ENCODE measurements around the gene FAM43A.

The FAM43A gene

DNA sequence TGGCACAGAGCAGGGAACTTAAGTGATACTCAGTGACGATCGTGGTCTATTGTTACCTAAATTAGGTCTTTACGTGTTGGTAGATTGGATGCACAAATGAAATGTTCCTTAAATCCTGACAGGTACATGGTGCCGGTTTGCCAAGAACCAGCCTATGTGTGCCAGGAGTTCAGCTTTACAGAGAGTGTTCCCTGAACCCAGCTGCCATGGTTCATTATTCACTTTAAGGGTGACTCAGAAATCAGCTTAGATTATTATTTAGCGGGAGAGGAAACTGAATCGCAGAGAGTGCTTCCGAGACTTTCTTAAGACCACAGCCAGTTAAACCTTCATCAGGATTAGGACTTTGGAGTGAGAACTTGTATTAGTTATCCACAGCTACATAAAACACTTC lies 21.5 kb downstream of the FAM43A start:
- FAIRE-seq (no peak), DNase-seq (ENCODE audit: insufficient read length, low spot score) (no peak)
- TF ChIP-seq POLR2A (IDR thresholded peaks at IDR 0.05; ENCODE audit: low read depth, low read length), result no peak

DNA sequence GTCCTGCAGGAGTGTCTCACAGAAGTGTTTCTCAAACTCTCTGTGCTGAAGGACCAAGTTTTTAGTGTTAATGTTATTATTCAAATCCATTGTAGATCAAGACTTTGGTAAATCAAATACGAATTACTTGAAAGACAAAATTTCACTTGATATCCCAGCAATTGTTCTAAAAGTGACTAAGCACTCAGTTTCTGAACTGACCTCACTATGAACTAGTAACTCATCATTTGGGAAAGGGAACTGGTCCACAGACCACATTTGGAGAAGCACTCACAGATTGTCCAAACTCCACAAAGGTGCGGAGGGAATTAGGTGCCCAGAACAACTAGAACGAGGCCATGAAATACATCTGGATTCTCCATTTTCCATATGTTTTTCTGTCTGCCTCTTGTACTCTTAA lies 25.6 kb downstream of the FAM43A start:
- no peak for TF ChIP-seq POLR2A (IDR thresholded peaks at IDR 0.05; ENCODE audit: low read depth, low read length)
- DNase-seq (ENCODE audit: insufficient read length, low spot score) (no peak), FAIRE-seq (no peak)

DNA sequence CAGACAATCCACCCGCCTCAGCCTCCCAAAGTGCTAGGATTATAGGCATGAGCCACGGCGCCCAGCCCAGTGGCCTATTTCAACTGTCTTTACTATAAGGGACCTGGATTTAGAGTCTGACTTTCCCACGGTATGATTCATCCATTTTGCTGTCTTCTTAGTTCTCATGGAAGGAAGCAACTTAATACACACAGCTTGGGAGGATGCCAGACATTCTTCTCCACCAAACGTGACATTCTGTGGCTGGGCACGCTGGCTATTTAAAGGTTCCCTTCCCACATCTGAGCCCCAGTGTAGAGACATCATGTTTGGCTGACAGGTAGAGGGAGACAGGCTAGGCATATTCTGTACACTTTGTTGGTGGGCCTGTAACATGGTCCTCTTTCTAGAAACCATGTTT lies 26.2 kb downstream of the FAM43A start:
- TF ChIP-seq POLR2A (IDR thresholded peaks at IDR 0.05; ENCODE audit: low read depth, low read length), result no peak
- FAIRE-seq, result peak; percentile 89
- DNase-seq (ENCODE audit: insufficient read length, low spot score), result peak; percentile 60

DNA sequence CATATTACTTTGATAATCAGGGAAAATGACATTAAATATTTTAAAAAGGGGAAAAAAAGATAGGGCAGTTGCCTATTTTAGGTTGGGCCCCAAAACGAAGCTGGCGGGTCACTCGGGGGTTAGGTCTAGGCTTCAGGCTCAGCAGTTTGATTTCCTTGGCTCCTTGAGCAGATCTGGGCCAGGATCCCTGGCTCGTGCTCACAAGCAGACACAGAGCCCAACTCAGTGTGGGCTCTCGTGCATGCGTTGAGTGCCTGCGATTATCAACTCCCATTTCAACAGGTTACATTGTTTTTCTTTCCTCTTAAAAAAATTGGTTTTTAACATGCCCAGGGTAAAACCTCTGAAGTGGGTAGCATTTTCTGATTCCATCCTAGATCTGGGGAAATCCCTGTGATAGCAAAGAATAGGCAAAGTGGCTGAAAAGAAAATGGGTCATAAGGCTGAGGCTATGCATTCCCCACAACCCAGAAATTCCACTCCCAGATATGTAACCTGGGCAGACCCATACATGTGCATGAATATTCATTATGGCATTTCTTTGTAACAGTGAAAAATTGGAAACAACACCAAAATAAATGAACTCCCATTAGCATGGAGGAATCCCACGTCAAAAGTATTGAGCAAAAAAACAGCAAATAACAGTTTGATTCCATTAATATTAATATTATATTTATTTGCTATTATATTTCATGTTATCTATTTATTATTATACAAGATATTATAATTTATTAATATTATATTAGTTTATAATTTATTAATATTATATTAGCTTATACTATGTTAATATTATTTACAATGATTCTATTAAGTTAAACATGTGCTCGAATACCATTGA lies 27.8 kb downstream of the FAM43A start:
- FAIRE-seq (no peak), DNase-seq (ENCODE audit: insufficient read length, low spot score) (no peak)
- TF ChIP-seq POLR2A (IDR thresholded peaks at IDR 0.05; ENCODE audit: low read depth, low read length), result no peak

DNA sequence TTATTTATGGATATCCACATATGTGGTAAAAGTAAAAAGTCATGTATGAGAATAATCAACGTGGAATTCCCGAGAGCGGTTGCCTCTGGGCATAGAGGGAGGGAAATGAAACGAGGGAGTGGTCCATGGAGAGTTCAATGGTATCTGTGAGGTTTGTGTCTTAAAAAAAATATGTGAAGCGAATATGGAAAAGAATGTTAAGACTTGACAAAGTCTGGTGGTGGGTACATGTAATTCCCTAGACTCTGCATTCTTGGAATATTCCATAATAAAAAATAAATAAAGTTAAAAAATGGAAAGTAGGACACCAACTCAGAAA lies 28.4 kb downstream of the FAM43A start:
- DNase-seq (ENCODE audit: insufficient read length, low spot score) (no peak), FAIRE-seq (no peak)
- no peak for TF ChIP-seq POLR2A (IDR thresholded peaks at IDR 0.05; ENCODE audit: low read depth, low read length)

DNA sequence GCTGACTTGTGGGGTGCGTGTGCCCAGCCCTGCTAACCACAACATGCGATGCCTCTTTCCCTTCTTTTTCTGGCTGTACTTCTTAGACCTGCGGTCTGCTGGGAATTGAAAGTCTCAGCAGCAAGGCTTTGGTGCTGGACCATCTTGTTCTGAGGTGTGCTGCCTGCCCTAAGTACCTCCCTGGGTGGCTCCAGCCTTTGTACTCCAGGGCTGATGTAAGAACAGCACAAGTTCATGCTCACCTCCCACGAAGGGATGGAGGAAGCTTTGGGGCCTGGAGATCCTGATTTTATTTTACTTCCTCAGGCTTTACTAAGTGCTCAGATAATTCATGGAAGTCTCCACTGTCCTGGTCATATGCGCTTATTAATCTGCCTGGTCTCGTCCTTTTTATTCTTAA lies 28.9 kb downstream of the FAM43A start:
- DNase-seq (ENCODE audit: insufficient read length, low spot score) (no peak), FAIRE-seq (no peak)
- no peak for TF ChIP-seq POLR2A (IDR thresholded peaks at IDR 0.05; ENCODE audit: low read depth, low read length)

DNA sequence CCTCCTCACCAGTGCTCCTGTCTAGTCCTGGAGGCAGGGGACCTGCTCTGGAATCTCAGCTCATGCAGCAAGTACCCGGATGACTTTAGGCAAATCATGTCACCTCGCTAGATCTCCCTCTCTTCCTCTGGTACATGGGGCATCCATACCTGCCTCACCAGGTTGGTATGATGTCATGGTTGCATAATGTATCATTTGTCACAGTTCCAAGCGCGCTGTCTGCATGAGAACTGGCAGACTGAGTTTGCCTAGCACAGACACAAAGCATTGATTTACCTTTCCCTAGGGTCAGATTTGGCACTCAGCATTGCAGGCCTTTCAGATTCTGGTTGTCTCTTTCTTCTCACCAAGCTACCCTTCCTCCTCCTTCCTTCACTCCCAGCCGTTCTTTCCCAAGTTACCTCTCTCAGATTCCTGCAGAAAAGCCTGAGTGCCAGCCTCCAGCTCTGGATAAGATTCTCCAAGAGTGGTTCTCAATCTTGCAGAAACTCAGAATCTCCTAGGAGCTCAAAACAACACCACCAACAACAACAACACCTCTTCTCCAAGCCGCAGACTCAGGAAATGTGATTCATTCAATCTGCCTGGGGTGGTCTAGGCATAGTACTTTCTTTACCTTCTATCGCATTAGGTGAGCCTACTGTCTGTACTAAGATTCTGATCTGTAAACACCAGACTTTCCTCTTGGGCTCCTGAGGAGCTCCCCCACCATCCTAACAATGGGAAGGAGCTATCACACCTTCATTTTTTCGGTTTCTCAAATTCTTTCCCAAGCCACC lies 29.5 kb downstream of the FAM43A start:
- TF ChIP-seq POLR2A (IDR thresholded peaks at IDR 0.05; ENCODE audit: low read depth, low read length), result no peak
- FAIRE-seq (no peak), DNase-seq (ENCODE audit: insufficient read length, low spot score) (no peak)

DNA sequence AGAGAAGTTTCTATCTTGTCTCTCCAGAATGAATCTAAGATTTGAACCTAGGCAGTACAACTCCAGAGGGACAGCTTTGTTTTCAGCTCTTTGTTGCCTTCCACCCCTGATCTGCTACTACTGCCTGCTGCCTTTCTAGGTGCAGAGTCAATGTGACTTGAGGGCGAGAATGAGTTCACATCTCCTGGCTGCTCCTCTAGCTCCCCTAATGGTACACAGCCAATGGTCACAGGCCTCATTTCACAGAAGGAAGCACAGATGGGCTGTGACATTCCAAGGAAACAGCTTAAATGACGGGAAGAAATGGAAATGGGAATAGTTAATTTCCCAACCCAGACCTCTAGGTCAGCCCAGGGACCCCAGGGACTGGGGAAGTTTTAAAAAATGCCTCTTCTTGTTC lies 32.4 kb downstream of the FAM43A start:
- no peak for TF ChIP-seq POLR2A (IDR thresholded peaks at IDR 0.05; ENCODE audit: low read depth, low read length)
- FAIRE-seq, result no peak
- DNase-seq (ENCODE audit: insufficient read length, low spot score), result no peak

DNA sequence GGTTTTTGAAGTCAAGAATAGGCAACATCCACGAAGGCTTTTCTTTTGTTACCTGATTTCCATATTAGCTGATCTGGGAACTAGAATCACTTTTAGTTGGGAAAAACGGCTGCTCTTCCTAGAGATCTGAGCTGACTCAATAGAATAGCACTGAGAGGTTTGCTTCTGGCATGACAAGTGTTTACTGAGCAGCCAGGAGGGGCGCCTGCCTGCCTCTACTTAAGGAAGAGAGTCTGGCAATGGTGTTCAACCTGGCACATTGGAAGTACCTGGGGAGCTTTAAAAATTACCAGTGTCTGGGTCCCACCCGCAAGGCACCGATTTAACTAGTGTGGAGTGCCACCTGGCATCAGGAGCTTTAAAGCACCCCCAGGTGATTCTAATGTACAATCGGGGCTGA lies 34.4 kb downstream of the FAM43A start:
- no peak for FAIRE-seq
- TF ChIP-seq POLR2A (IDR thresholded peaks at IDR 0.05; ENCODE audit: low read depth, low read length), result no peak
- no peak for DNase-seq (ENCODE audit: insufficient read length, low spot score)

DNA sequence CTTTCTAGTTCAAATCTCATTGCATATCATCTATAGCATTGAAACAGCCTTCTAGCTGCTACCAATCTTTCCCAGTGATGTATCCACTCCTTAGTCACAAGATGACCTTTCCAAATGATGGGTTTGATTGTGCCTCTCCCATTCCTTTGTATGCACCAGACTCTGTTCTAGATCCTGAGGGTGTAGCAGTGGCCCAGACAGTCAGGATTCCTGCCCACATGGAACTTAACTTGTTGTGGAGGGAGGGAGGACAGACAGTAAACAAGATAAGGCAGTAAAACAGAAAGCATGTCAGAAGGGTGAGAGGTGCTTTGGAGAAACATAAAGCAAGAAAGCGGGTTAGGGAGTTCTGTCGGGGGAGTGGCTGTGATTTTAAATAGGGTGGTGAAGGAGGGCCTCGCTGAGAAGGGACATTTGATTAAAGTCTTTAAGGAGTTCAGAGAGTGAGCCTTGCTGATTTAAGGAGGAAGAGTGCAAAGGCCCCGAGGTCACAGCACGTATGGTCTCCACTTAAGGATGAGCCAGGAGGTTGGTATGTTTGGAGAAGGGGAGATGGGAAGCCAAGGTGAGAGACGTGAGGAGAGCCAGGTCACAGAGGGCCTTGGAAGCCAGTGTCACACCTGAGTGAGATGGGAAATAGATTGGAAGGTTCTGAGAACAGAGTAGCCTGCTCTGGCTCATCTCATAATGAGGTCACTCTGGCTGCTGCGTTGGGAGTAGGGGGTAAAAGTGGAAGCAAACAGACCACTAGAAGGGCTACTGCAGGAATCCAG lies 38.3 kb downstream of the FAM43A start:
- FAIRE-seq, result no peak
- no peak for TF ChIP-seq POLR2A (IDR thresholded peaks at IDR 0.05; ENCODE audit: low read depth, low read length)
- no peak for DNase-seq (ENCODE audit: insufficient read length, low spot score)

DNA sequence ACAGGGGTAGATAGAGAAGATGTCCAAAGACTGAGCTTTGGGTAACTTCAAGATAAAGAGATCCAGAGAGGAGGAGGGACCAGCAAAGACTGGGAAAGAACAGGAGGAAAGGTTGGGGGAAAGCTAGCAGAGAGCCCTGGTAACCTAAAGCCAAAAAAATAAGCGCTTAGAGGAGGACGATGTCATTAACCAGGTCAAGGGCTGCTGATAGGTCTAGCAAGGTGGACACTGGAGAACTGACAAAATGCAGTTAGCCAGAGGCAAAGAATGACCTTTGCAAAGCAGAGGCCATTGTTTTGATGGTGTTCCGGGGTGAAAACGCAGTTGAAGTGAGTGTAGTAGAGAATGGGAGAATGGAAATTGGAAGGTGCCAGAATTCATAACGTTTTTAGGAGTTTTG lies 39.7 kb downstream of the FAM43A start:
- DNase-seq (ENCODE audit: insufficient read length, low spot score), result no peak
- no peak for TF ChIP-seq POLR2A (IDR thresholded peaks at IDR 0.05; ENCODE audit: low read depth, low read length)
- FAIRE-seq, result no peak

DNA sequence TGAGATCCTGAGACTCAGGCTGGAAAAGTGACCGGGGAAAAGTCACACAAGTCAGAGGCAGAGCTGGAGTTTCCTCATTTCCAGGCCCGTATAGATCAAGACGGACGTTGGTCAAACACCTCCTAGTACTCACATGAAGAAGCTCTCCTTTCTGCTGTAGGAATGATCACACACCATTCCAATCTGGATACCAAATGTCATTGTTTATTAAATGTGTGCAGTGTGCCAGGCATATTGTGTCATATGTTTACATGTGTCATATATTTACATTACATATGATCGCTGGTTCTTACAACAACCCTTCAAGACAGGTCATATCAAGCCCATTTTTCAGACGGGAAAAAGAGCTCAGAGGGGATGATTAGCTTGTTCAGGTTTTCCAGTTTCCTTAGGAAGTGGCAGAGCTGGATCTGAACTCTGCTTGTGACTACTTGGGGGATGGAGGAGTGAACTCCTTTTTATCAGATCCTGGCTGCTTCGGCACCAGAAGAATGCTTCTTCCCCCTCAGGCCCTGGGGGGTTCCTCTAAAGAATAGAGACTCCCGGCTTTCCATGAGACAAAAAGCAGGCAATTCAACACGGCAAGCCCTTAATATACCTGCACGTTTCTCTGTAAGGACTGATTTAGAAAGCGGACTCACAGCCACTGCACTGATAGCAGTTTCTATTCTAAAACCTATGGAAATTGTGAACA lies 41.9 kb downstream of the FAM43A start:
- no peak for TF ChIP-seq POLR2A (IDR thresholded peaks at IDR 0.05; ENCODE audit: low read depth, low read length)
- DNase-seq (ENCODE audit: insufficient read length, low spot score) (no peak), FAIRE-seq (no peak)

DNA sequence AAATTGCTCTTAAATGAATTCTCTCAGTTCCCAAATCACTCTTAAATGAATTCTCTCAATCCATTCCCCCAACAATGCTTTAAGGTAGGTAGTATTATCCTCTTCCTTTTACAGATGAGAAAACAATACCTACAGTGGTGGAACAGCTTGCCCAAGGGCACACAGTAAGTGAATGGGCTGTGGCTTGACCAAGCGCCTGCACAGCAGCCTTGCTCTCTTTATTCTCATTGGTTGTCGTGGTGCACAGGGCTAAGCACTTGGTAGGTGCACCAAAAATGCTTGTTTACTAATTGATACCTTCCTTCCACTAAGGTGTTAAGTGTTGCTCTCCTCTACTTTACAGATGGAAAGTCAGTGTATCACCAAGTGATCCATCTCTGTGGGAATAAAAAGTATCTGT lies 43.3 kb downstream of the FAM43A start:
- DNase-seq (ENCODE audit: insufficient read length, low spot score) (no peak), FAIRE-seq (no peak)
- no peak for TF ChIP-seq POLR2A (IDR thresholded peaks at IDR 0.05; ENCODE audit: low read depth, low read length)

DNA sequence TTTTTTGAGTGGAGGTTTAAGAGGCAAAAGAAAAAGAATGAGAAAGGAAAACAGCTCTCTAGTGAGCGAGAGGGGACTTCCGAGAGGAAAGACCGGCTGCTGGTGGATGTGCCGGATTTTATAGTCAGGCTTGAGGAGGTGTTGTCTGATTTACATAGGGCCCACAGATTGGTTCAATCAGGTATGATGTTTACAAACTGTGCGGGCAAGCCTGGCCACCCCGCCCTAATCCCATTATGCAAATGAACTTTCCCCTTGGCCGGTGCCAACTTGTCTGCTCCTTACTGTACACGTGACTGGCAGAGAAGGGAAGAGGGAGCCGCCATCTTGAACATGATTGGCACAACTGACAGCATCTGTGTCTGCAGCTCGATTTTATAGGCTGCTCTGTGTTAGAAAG lies 44.7 kb downstream of the FAM43A start:
- peak; percentile 95 for FAIRE-seq
- TF ChIP-seq POLR2A (IDR thresholded peaks at IDR 0.05; ENCODE audit: low read depth, low read length), result peak; percentile 41; the same call in 1 of the 2 replicates
- peak; percentile 54 for DNase-seq (ENCODE audit: insufficient read length, low spot score)
